Measurements from ENCODE around the gene GPR132. TPM values are rescaled to one million over a fixed set of nuclear protein-coding genes. Genes with fewer than 3 reads are reported as not detected.

The GPR132 gene
- total RNA-seq, 1 experiment from 2014 or later: not detected

GRCh38 chr14:105023791-105024480 is 41.3 kb downstream of the GPR132 start:
- no peak for DNase-seq
- Mint-ChIP-seq H3K4me1 (ENCODE audit: low read depth, unreplicated experiment) (no peaks in the 10 kb centered on the region), H3K4me3 (ENCODE audit: unreplicated experiment) (no peak overlapping the region), H3K36me3 (ENCODE audit: insufficient read depth, unreplicated experiment) (peaks cover 23% of the 10 kb centered on the region), H3K27ac (ENCODE audit: unreplicated experiment) (no peak overlapping the region), H3K9me3 (ENCODE audit: unreplicated experiment) (no peaks in the 10 kb centered on the region), H3K27me3 (ENCODE audit: insufficient read depth, unreplicated experiment) (no peaks in the 10 kb centered on the region)
- intact Hi-C loops (cut with micrococcal nuclease; ENCODE audit: unreplicated experiment): no loop called here
- POLR2A ChIA-PET: no interaction called here
- no peak for TF ChIP-seq CTCF (IDR thresholded peaks at IDR 0.05; ENCODE audit: insufficient read depth in 1 of 2, low read depth in 1 of 2, low read length in 1 of 2, severe bottlenecking in 1 of 2, unreplicated experiment in 1 of 2)
- Histone ChIP-seq H3K36me3 (ENCODE audit: control insufficient read depth, insufficient read depth, low read length) (no peaks in the 10 kb centered on the region), H3K4me3 (ENCODE audit: low read depth, low read length) (no peak overlapping the region), H3K9me3 (no peaks in the 10 kb centered on the region), H3K27me3 (replicated peaks; ENCODE audit: control insufficient read depth, insufficient read depth, low read length) (no peaks in the 10 kb centered on the region), H3K4me1 (peaks cover 9% of the 10 kb centered on the region)
- CTCF ChIA-PET: no interaction called here
- BruUV-seq (replicated peaks): no TSS peak

GRCh38 chr14:105023144-105023543 is 42.1 kb downstream of the GPR132 start:
- intact Hi-C loops (cut with micrococcal nuclease; ENCODE audit: unreplicated experiment): no loop called here
- Mint-ChIP-seq H3K4me1 (ENCODE audit: low read depth, unreplicated experiment) (no peaks in the 10 kb centered on the region), H3K36me3 (ENCODE audit: insufficient read depth, unreplicated experiment) (peaks cover 26% of the 10 kb centered on the region), H3K9me3 (ENCODE audit: unreplicated experiment) (no peaks in the 10 kb centered on the region), H3K4me3 (ENCODE audit: unreplicated experiment) (no peak overlapping the region), H3K27me3 (ENCODE audit: insufficient read depth, unreplicated experiment) (no peaks in the 10 kb centered on the region), H3K27ac (ENCODE audit: unreplicated experiment) (no peak overlapping the region)
- Histone ChIP-seq H3K4me1 (peaks cover 15% of the 10 kb centered on the region), H3K27me3 (replicated peaks; ENCODE audit: control insufficient read depth, insufficient read depth, low read length) (no peaks in the 10 kb centered on the region), H3K9me3 (no peaks in the 10 kb centered on the region), H3K4me3 (ENCODE audit: low read depth, low read length) (no peak overlapping the region), H3K36me3 (ENCODE audit: control insufficient read depth, insufficient read depth, low read length) (no peaks in the 10 kb centered on the region)
- BruUV-seq (replicated peaks): no TSS peak
- no peak for TF ChIP-seq CTCF (IDR thresholded peaks at IDR 0.05; ENCODE audit: insufficient read depth in 1 of 2, low read depth in 1 of 2, low read length in 1 of 2, severe bottlenecking in 1 of 2, unreplicated experiment in 1 of 2)
- POLR2A ChIA-PET: no interaction called here
- CTCF ChIA-PET: no interaction called here
- no peak for DNase-seq

DNA sequence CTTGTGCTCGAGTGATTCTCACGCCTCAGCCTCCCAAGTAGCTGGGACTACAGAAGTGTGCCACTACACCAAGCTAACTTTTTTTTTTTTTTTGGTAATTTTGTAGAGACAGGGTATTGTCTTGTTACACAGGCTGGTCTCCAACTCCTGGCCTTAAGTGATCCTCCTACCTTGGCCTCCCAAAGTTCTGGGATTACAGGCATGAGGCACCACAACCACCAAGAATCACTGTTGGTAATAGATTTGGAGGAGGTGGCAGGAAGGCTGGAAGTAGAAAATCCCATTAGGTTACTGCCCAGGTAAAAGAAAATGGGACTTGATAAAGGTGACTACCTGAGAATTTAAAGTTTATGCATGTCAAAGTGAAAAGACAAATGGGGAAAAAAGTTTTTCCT is 43.0 kb downstream of the GPR132 start:
- ChIA-PET CTCF (interaction anchor here (0.6 kb wide), 1 partner anchor 1107 kb away, joined by 14 read pairs; no protein-coding TSS in a partner anchor), POLR2A (no interaction called here)
- Mint-ChIP-seq H3K27me3 (ENCODE audit: insufficient read depth, unreplicated experiment) (no peaks in the 10 kb centered on the region), H3K36me3 (ENCODE audit: insufficient read depth, unreplicated experiment) (peaks cover 26% of the 10 kb centered on the region), H3K9me3 (ENCODE audit: unreplicated experiment) (no peaks in the 10 kb centered on the region), H3K4me3 (ENCODE audit: unreplicated experiment) (peak overlapping the region; percentile 86), H3K4me1 (ENCODE audit: low read depth, unreplicated experiment) (no peaks in the 10 kb centered on the region), H3K27ac (ENCODE audit: unreplicated experiment) (peak overlapping the region; percentile 87)
- Histone ChIP-seq H3K36me3 (ENCODE audit: control insufficient read depth, insufficient read depth, low read length) (no peaks in the 10 kb centered on the region), H3K9me3 (no peaks in the 10 kb centered on the region), H3K4me1 (peaks cover 15% of the 10 kb centered on the region), H3K27me3 (replicated peaks; ENCODE audit: control insufficient read depth, insufficient read depth, low read length) (no peaks in the 10 kb centered on the region), H3K4me3 (ENCODE audit: low read depth, low read length) (peak overlapping the region; percentile 71)
- no peak for DNase-seq
- no peak for TF ChIP-seq CTCF (IDR thresholded peaks at IDR 0.05; ENCODE audit: insufficient read depth in 1 of 2, low read depth in 1 of 2, low read length in 1 of 2, severe bottlenecking in 1 of 2, unreplicated experiment in 1 of 2)
- BruUV-seq (replicated peaks): no TSS peak
- intact Hi-C loops (cut with micrococcal nuclease; ENCODE audit: unreplicated experiment): no loop called here
